CD14-positive monocyte (primary cell): ENCODE results near the gene NFATC2IP. TPM values are rescaled to one million over a fixed set of nuclear protein-coding genes. Genes with fewer than 3 reads are reported as not detected.

Experiments used
- DNase-seq, 3 donors: peaks; one replicate each; pipeline ENCODE4 v3.0.0-alpha.2; 2011 to 2022
- H2AFZ ChIP-seq: 2 replicates; pipeline ENCODE4 v1.6.0; 2012; ENCODE audit warnings: mild to moderate bottlenecking, low read depth, low read length, inconsistent platforms; ENCODE audit not compliant: insufficient read depth, poor library complexity, severe bottlenecking
- H3K27ac ChIP-seq, 2 donors: 1 replicate in 1 of 2; 2 replicates in 1 of 2; pipeline ENCODE4 v1.5.1; 2012 to 2013; ENCODE audit warnings: low read length in 2 of 2, control low read depth in 1 of 2, inconsistent platforms in 1 of 2, low read depth in 1 of 2, mild to moderate bottlenecking in 1 of 2
- H3K27me3 ChIP-seq, 2 donors: one replicate each; pipeline versions ENCODE4 v1.6.0 to v1.6.1; 2011 to 2013; ENCODE audit warnings: low read length in 2 of 2; ENCODE audit not compliant: control insufficient read depth in 2 of 2, insufficient read depth in 2 of 2
- H3K36me3 ChIP-seq, 2 donors: replicated peaks in 1 of 2; 1 replicate in 1 of 2; 2 replicates in 1 of 2; pipeline versions ENCODE4 v1.5.1 to v1.6.1; 2012 to 2013; ENCODE audit warnings: low read length in 2 of 2, control low read depth in 1 of 2, inconsistent platforms in 1 of 2, mild to moderate bottlenecking in 1 of 2; ENCODE audit not compliant: insufficient read depth in 2 of 2, control insufficient read depth in 1 of 2
- H3K4me1 ChIP-seq, 2 donors: 1 replicate in 1 of 2; 2 replicates in 1 of 2; pipeline versions ENCODE4 v1.5.1 to v1.6.1; 2012 to 2013; ENCODE audit warnings: low read length in 2 of 2, control low read depth in 1 of 2, inconsistent platforms in 1 of 2, mild to moderate bottlenecking in 1 of 2, moderate library complexity in 1 of 2; ENCODE audit not compliant: insufficient read depth in 2 of 2, control insufficient read depth in 1 of 2
- H3K4me2 ChIP-seq: replicated peaks from 2 replicates; pipeline ENCODE3; 2012; ENCODE audit warnings: low read length, moderate library complexity, mild to moderate bottlenecking; ENCODE audit not compliant: poor library complexity, severe bottlenecking; ENCODE audit errors: extremely low read depth
- H3K4me3 ChIP-seq, 3 experiments: fragments of 200-600 bp in 1 of 3; sonication (generic) in 1 of 3; replicated peaks in 1 of 3; 1 replicate in 2 of 3; 2 replicates in 1 of 3; pipeline ENCODE4 v1.5.1; 2011 to 2013; ENCODE audit warnings: low read length in 3 of 3, mild to moderate bottlenecking in 3 of 3, control low read depth in 2 of 3, low read depth in 2 of 3, inconsistent platforms in 1 of 3, moderate library complexity in 1 of 3
- H3K79me2 ChIP-seq: 2 replicates; pipeline ENCODE4 v1.6.0; 2012; ENCODE audit warnings: mild to moderate bottlenecking, control low read depth, inconsistent platforms, low read length, moderate library complexity; ENCODE audit not compliant: insufficient read depth
- H3K9ac ChIP-seq: 2 replicates; pipeline ENCODE4 v1.6.0; 2017; ENCODE audit warnings: low read length, mild to moderate bottlenecking; ENCODE audit not compliant: insufficient read depth, poor library complexity, severe bottlenecking
- H3K9me3 ChIP-seq, 2 donors: replicated peaks in 1 of 2; 1 replicate in 1 of 2; 2 replicates in 1 of 2; pipeline versions ENCODE4 v1.5.1 to v1.6.1; 2012 to 2013; ENCODE audit warnings: low read length in 2 of 2, control low read depth in 1 of 2; ENCODE audit not compliant: control insufficient read depth in 1 of 2, insufficient read depth in 1 of 2
- H4K20me1 ChIP-seq: 2 replicates; pipeline ENCODE4 v1.6.0; 2012; ENCODE audit warnings: mild to moderate bottlenecking, low read length, control low read depth, moderate library complexity; ENCODE audit not compliant: insufficient read depth
- H3K27ac Mint-ChIP-seq, 7 donors: one replicate each; pipeline ENCODE4 v1.8.0; 2020; ENCODE audit warnings: mild to moderate bottlenecking in 7 of 7, mixed read lengths in 7 of 7, moderate library complexity in 6 of 7, inconsistent platforms in 2 of 7
- H3K27me3 Mint-ChIP-seq, 3 donors: one replicate each; pipeline ENCODE4 v1.8.0; 2021 to 2022; ENCODE audit warnings: low read depth in 3 of 3, mild to moderate bottlenecking in 3 of 3, mixed read lengths in 3 of 3, moderate library complexity in 3 of 3, inconsistent platforms in 1 of 3
- H3K36me3 Mint-ChIP-seq, 2 donors: one replicate each; pipeline ENCODE4 v1.8.0; 2020; ENCODE audit warnings: mixed read lengths in 2 of 2, inconsistent platforms in 1 of 2, mild to moderate bottlenecking in 1 of 2
- H3K4me1 Mint-ChIP-seq: one replicate; pipeline ENCODE4 v1.8.0; 2020; ENCODE audit warnings: mild to moderate bottlenecking, mixed read lengths
- H3K4me3 Mint-ChIP-seq, 2 donors: one replicate each; pipeline ENCODE4 v1.8.0; 2020; ENCODE audit warnings: mild to moderate bottlenecking in 2 of 2, mixed read lengths in 2 of 2, moderate library complexity in 1 of 2
- H3K9me3 Mint-ChIP-seq, 7 donors: one replicate each; pipeline ENCODE4 v1.8.0; 2020 to 2022; ENCODE audit warnings: mixed read lengths in 7 of 7, mild to moderate bottlenecking in 6 of 7, moderate library complexity in 6 of 7, inconsistent platforms in 2 of 7
- CTCF ChIP-seq: fragments of 200-600 bp; IDR thresholded peaks from one replicate; pipeline ENCODE4 v1.8.0; 2022; ENCODE audit warnings: antibody characterized with exemption, mild to moderate bottlenecking
- WGBS: methylation state at CpG from one replicate; pipeline ENCODE4 v1.1.5; 2013; ENCODE audit warnings: missing lambda C conversion rate; ENCODE audit not compliant: insufficient coverage; 5-methylcytosine and 5-hydroxymethylcytosine counted together
- intact Hi-C, 2 donors: fragments of 100-400 bp; cut with micrococcal nuclease; formaldehyde crosslinking; loops; one replicate each; pipeline versions ENCODE4 v1.15.0 to v1.15.1; 2023
- polyA plus RNA-seq, 3 donors: library from polyadenylated mRNA; depleted of rRNA in 1 of 3; unstranded in 2 of 3; stranded (reverse) in 1 of 3; fragments of 300-500 nt in 2 of 3; fragments of >200 nt in 1 of 3; fragmentation: Illumina TruSeq in 2 of 3; gene quantifications; 1 replicate in 2 of 3; 2 replicates in 1 of 3; pipeline ENCODE4 v1.2.3, GENCODE V29; 2012 to 2021

Gene NFATC2IP
- polyA plus RNA-seq, 3 donors = 17.5 to 125 (median 18.4) TPM

- Histone ChIP-seq H3K27ac (no peak overlapping the region), H3K9me3 (no peaks in the 10 kb centered on the region), H2AFZ (no peak overlapping the region), H4K20me1 (no peaks in the 10 kb centered on the region), H3K27me3 (no peaks in the 10 kb centered on the region), H3K4me2 (no peak overlapping the region), H3K4me1 (no peaks in the 10 kb centered on the region), H3K79me2 (no peaks in the 10 kb centered on the region), H3K4me3 (no peak overlapping the region), H3K36me3 (peaks cover 52 to 85% of the 10 kb centered on the region in 2 donors), H3K9ac (no peak overlapping the region)
- Mint-ChIP-seq H3K4me1 (no peaks in the 10 kb centered on the region), H3K9me3 (peaks cover 0 to 3% (median 0%) of the 10 kb centered on the region in 7 donors), H3K4me3 (no peak overlapping the region), H3K36me3 (peaks cover 62 to 86% of the 10 kb centered on the region in 2 donors), H3K27me3 (peaks cover 0 to 1% (median 1%) of the 10 kb centered on the region in 3 donors), H3K27ac (no peak overlapping the region)
- WGBS = 95% methylated on average over 24 of the region's 29 CpGs
- DNase-seq = no peak
- TF ChIP-seq CTCF = no peak
- intact Hi-C loops = no loop called here
Observed at GRCh38 chr16:28913946-28914724, 36.6 kb upstream of the NFATC2IP start.

GRCh38 chr16:28915181-28915580, 35.6 kb upstream of the NFATC2IP start:
- peaks cover 0 to 1% (median 1%) of the 10 kb centered on the region in 3 donors for H3K27me3 Mint-ChIP-seq
- Histone ChIP-seq H4K20me1 (no peaks in the 10 kb centered on the region), H3K9ac (no peak overlapping the region), H3K36me3 (peaks cover 61 to 88% of the 10 kb centered on the region in 2 donors), H3K4me2 (no peak overlapping the region), H3K79me2 (no peaks in the 10 kb centered on the region), H3K27me3 (no peaks in the 10 kb centered on the region), H3K9me3 (no peaks in the 10 kb centered on the region), H3K4me3 (no peak overlapping the region), H3K4me1 (no peaks in the 10 kb centered on the region), H3K27ac (no peak overlapping the region), H2AFZ (no peak overlapping the region)
- DNase-seq = no peak
- no peak overlapping the region for H3K4me3 Mint-ChIP-seq
- intact Hi-C loops = loop anchor here in 1 of 2 donors (5.0 kb wide), 1 partner anchor 33 kb away; no protein-coding TSS in a partner anchor
- TF ChIP-seq CTCF = no peak
- peaks cover 68 to 89% of the 10 kb centered on the region in 2 donors for H3K36me3 Mint-ChIP-seq
- no peak overlapping the region for H3K27ac Mint-ChIP-seq
- peaks cover 0 to 3% (median 0%) of the 10 kb centered on the region in 7 donors for H3K9me3 Mint-ChIP-seq
- no peaks in the 10 kb centered on the region for H3K4me1 Mint-ChIP-seq
